WTC11 (cell line): Measurements from ENCODE around the gene MFSD12.

ENCODE experiments used
- ATF1 ChIP-seq: sonication (generic); formaldehyde crosslinking; IDR thresholded peaks from 2 replicates; pipeline ENCODE4 v1.8.1; 2023; ENCODE audit warnings: mild to moderate bottlenecking, moderate library complexity, missing genetic modification reagents
- CREB1 ChIP-seq: sonication (generic); formaldehyde crosslinking; IDR thresholded peaks from 2 replicates; pipeline ENCODE4 v1.8.0; 2023; ENCODE audit warnings: mild to moderate bottlenecking, missing genetic modification reagents
- CTCF ChIP-seq: fragments of 200-600 bp; IDR thresholded peaks from 2 replicates; pipeline ENCODE4 v1.8.0; 2022; ENCODE audit warnings: antibody characterized with exemption
- ESRRA ChIP-seq: sonication (generic); formaldehyde crosslinking; IDR thresholded peaks from 2 replicates; pipeline ENCODE4 v1.8.1; 2022; ENCODE audit warnings: mild to moderate bottlenecking, missing genetic modification reagents, borderline replicate concordance
- JAZF1 ChIP-seq: fragments of 250-450 bp; sonication (Bioruptor Pico); IDR thresholded peaks from 2 replicates; pipeline ENCODE4 v1.9.0; 2021; ENCODE audit warnings: moderate library complexity, mild to moderate bottlenecking, inconsistent platforms
- MAX ChIP-seq: sonication (generic); formaldehyde crosslinking; IDR thresholded peaks from 2 replicates; pipeline ENCODE4 v1.8.0; 2022; ENCODE audit warnings: mild to moderate bottlenecking, missing genetic modification reagents
- NFE2L1 ChIP-seq: sonication (generic); formaldehyde crosslinking; IDR thresholded peaks from 2 replicates; pipeline ENCODE4 v1.8.1; 2023; ENCODE audit warnings: missing genetic modification reagents
- NFYB ChIP-seq: sonication (generic); formaldehyde crosslinking; conservative IDR thresholded peaks from 2 replicates; pipeline ENCODE4 v1.8.0; 2022; ENCODE audit warnings: low read depth, missing genetic modification reagents
- TP53 ChIP-seq: sonication (generic); formaldehyde crosslinking; IDR thresholded peaks from 2 replicates; pipeline ENCODE4 v1.8.1; 2023; ENCODE audit warnings: mild to moderate bottlenecking, missing genetic modification reagents
- ZNF512 ChIP-seq: sonication (generic); formaldehyde crosslinking; IDR thresholded peaks from 2 replicates; pipeline ENCODE4 v1.8.1; 2022; ENCODE audit warnings: missing genetic modification reagents, borderline replicate concordance

- no peak for TF ChIP-seq ATF1
- no peak for TF ChIP-seq TP53 (CRISPR knock-in tag)
- TF ChIP-seq CREB1 (CRISPR knock-in tag) = no peak
- no peak for TF ChIP-seq NFYB (CRISPR knock-in tag)
- no peak for TF ChIP-seq NFE2L1 (CRISPR knock-in tag)
- TF ChIP-seq ESRRA (CRISPR knock-in tag) = no peak
- TF ChIP-seq ZNF512 (CRISPR knock-in tag) = no peak
- no peak for TF ChIP-seq MAX (CRISPR knock-in tag)
- TF ChIP-seq CTCF = no peak
- no peak for TF ChIP-seq JAZF1
Measured at GRCh38 chr19:3543150-3544057, 14.0 kb downstream of the MFSD12 start.
